OCI-LY3 (cell line): ENCODE results near the gene ARRDC1.

ENCODE experiments used
- H2AFZ ChIP-seq: fragments of 200-600, 300-600 bp; shearing (Covaris generic); 2 replicates; pipeline ENCODE4 v1.6.0; 2014; ENCODE audit warnings: antibody characterized with exemption, low read depth, low read length
- H3K27ac ChIP-seq: fragments of 200-600, 300-600 bp; sonication (generic); 2 replicates; pipeline ENCODE4 v1.5.1; 2014; ENCODE audit warnings: mild to moderate bottlenecking, low read length, moderate library complexity, mixed read lengths
- H3K27me3 ChIP-seq: fragments of 200-600, 300-600 bp; sonication (generic); 2 replicates; pipeline ENCODE4 v1.6.1; 2014; ENCODE audit warnings: low read depth, low read length, mixed read lengths
- H3K36me3 ChIP-seq: fragments of 200-600, 300-600 bp; sonication (generic); replicated peaks from 2 replicates; pipeline ENCODE3; 2014; ENCODE audit warnings: low read depth, low read length, mixed read lengths
- H3K4me1 ChIP-seq: fragments of 300-600, 200-600 bp; sonication (generic); 2 replicates; pipeline ENCODE4 v1.6.1; 2014; ENCODE audit warnings: low read length, mixed read lengths
- H3K4me2 ChIP-seq: fragments of 200-600, 300-600 bp; sonication (generic); 2 replicates; pipeline ENCODE4 v1.6.1; 2014; ENCODE audit warnings: low read length, mixed read lengths
- H3K4me3 ChIP-seq: fragments of 300-600, 200-600 bp; sonication (generic); 2 replicates; pipeline ENCODE4 v1.5.1; 2014; ENCODE audit warnings: antibody characterized with exemption, mild to moderate bottlenecking, low read length, moderate library complexity
- H3K79me2 ChIP-seq: fragments of 300-600, 200-600 bp; shearing (Covaris generic); 2 replicates; pipeline ENCODE4 v1.6.1; 2014; ENCODE audit warnings: mild to moderate bottlenecking, low read length, mixed read lengths
- H3K9ac ChIP-seq: fragments of 300-600, 200-600 bp; shearing (Covaris generic); 2 replicates; pipeline ENCODE4 v1.6.0; 2014; ENCODE audit warnings: mild to moderate bottlenecking, low read length, moderate library complexity
- H3K9me3 ChIP-seq: fragments of 200-600, 300-600 bp; shearing (Covaris generic); 2 replicates; pipeline ENCODE4 v1.6.1; 2014; ENCODE audit warnings: low read length, mixed read lengths; ENCODE audit not compliant: insufficient read depth
- H4K20me1 ChIP-seq: fragments of 200-600, 300-600 bp; sonication (generic); 2 replicates; pipeline ENCODE4 v1.6.1; 2016; ENCODE audit warnings: low read length, mixed read lengths; ENCODE audit not compliant: insufficient read depth
- EZH2phosphoT487 ChIP-seq: fragments of 200-600 bp; shearing (Covaris generic); IDR thresholded peaks from 2 replicates; pipeline ENCODE4 v1.6.1; 2018; ENCODE audit warnings: antibody characterized with exemption, mixed run types, low read depth
- TF ChIP-seq, protein P1 (sequence below): fragments of 200-600, 300-600 bp; sonication (generic); IDR thresholded peaks from 2 replicates; pipeline ENCODE4 v1.5.1; 2014; ENCODE audit warnings: antibody characterized with exemption, low read length, low read depth

Gene ARRDC1

DNA sequence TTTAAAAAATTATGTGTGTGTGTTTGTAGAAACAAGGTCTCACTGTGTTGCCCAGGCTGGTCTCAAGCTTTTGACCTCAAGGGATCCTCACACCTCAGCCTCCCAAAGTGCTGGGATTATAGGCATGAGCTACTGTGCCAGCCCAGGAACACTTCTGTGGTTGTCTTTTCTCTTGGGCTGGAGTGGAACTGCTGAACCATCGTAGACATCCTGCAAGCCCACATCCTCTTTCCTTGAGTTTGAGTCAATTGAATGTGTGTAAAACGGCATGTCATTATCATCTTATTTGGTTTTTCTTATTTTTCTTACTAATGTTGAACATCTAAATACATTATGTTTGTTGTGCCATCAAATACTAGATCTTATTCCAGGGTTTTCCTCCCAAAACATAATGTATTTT lies 53.3 kb downstream of the ARRDC1 start:
- no peaks in the 10 kb centered on the region for H3K9me3 ChIP-seq
- H3K4me1 ChIP-seq, result no peaks in the 10 kb centered on the region
- no peaks in the 10 kb centered on the region for H3K27me3 ChIP-seq
- peaks cover 89% of the 10 kb centered on the region for H3K79me2 ChIP-seq
- H3K27ac ChIP-seq, result no peak overlapping the region
- H3K4me3 ChIP-seq, result no peak overlapping the region
- TF ChIP-seq, protein P1, sequence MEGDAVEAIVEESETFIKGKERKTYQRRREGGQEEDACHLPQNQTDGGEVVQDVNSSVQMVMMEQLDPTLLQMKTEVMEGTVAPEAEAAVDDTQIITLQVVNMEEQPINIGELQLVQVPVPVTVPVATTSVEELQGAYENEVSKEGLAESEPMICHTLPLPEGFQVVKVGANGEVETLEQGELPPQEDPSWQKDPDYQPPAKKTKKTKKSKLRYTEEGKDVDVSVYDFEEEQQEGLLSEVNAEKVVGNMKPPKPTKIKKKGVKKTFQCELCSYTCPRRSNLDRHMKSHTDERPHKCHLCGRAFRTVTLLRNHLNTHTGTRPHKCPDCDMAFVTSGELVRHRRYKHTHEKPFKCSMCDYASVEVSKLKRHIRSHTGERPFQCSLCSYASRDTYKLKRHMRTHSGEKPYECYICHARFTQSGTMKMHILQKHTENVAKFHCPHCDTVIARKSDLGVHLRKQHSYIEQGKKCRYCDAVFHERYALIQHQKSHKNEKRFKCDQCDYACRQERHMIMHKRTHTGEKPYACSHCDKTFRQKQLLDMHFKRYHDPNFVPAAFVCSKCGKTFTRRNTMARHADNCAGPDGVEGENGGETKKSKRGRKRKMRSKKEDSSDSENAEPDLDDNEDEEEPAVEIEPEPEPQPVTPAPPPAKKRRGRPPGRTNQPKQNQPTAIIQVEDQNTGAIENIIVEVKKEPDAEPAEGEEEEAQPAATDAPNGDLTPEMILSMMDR, result no peak
- no peak for TF ChIP-seq EZH2phosphoT487
- peaks cover 5% of the 10 kb centered on the region for H3K36me3 ChIP-seq
- H3K9ac ChIP-seq, result no peak overlapping the region
- peaks cover 13% of the 10 kb centered on the region; the same call in 1 of the 2 replicates for H4K20me1 ChIP-seq
- no peak overlapping the region for H2AFZ ChIP-seq
- no peak overlapping the region for H3K4me2 ChIP-seq

DNA sequence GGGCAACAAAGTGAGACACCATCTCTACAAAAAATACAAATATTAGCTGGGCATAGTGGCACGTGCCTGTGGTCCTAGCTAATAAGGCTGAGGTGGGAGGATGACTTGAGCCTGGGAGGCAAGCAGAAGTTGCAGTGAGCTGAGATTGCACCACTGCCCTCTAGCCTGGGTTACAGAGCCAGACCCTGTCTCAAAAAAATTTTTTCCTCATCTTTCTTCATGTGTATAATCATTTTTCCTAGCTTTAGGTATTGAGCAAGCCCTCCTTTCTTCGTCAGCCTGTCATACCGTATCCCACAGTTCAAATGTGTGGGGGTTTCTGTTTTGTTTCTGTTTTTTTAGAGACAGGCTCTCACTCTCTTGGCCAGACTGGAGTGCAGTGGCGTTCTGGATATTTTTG lies 54.7 kb downstream of the ARRDC1 start:
- Histone ChIP-seq H3K36me3 (peaks cover 3% of the 10 kb centered on the region), H3K4me1 (no peaks in the 10 kb centered on the region), H3K4me2 (no peak overlapping the region), H3K9ac (no peak overlapping the region), H2AFZ (no peak overlapping the region), H3K4me3 (no peak overlapping the region), H3K79me2 (peaks cover 92% of the 10 kb centered on the region), H3K9me3 (no peaks in the 10 kb centered on the region), H4K20me1 (0 out of 2 replicates have a peak, but pooled peaks cover 13% of the 10 kb centered on the region), H3K27ac (no peak overlapping the region), H3K27me3 (no peaks in the 10 kb centered on the region)
- no peak for TF ChIP-seq EZH2phosphoT487
- TF ChIP-seq, protein P1, result no peak

DNA sequence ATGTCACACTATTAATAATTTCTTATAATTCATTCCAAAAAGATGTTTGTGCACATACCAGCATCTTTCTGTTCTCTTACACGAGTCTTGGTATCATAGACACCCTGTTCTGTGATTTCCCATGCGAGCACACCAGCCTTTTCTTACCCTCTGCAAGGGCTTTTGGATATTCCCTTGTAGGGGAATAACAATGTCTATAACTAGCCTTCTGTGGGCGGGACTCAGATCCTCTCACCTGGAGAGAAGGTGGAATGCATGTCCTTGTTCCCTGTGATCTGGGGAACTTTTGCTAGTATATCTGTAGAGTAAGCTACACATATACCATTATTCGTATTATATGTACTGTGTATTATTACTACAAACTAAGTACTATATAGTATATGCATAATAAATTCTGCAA lies 58.1 kb downstream of the ARRDC1 start:
- H4K20me1 ChIP-seq, result peaks cover 29% of the 10 kb centered on the region

DNA sequence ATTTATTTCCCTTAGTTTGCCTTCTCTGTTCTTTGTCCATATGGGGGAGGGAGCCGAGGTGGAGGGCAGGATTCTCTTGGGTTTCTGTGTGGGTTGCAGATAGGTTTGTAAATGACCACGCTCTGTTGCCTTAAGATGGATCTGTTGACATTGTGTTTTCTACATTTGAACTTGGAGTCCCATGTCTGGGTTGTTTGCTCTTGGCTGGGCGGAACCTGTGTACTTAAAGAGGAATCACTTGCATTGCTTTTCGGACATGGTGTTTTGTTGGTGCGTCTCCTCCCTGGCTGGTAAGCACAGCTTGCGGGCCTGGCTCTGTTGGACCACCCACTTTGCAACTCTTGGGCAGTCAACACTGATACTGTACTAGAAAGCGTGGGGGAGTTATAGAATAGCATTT lies 59.2 kb downstream of the ARRDC1 start:
- Histone ChIP-seq H3K27me3 (no peaks in the 10 kb centered on the region), H3K9ac (no peak overlapping the region), H3K4me1 (no peaks in the 10 kb centered on the region), H2AFZ (no peak overlapping the region), H3K4me2 (no peak overlapping the region), H3K9me3 (no peaks in the 10 kb centered on the region), H3K79me2 (peaks cover 95% of the 10 kb centered on the region), H3K36me3 (peaks cover 6% of the 10 kb centered on the region), H4K20me1 (peaks cover 36% of the 10 kb centered on the region), H3K4me3 (no peak overlapping the region), H3K27ac (no peak overlapping the region)
- TF ChIP-seq, protein P1, result no peak
- no peak for TF ChIP-seq EZH2phosphoT487

More for the DNA sequence above, 58.1 kb downstream of the ARRDC1 start:
- Histone ChIP-seq H3K9ac (no peak overlapping the region), H3K36me3 (peaks cover 3% of the 10 kb centered on the region), H3K4me2 (no peak overlapping the region), H2AFZ (no peak overlapping the region), H3K27ac (no peak overlapping the region), H3K9me3 (no peaks in the 10 kb centered on the region), H3K79me2 (peaks cover 96% of the 10 kb centered on the region), H3K4me1 (no peaks in the 10 kb centered on the region), H3K27me3 (no peaks in the 10 kb centered on the region), H3K4me3 (no peak overlapping the region)
- TF ChIP-seq, protein P1, result no peak
- no peak for TF ChIP-seq EZH2phosphoT487
